Measurements from ENCODE around the gene KDM4B.

KDM4B gene

GRCh38 chr19:5091018-5091683 is 122.2 kb downstream of the KDM4B start:
- no peak for DNase-seq (ENCODE audit: low spot score)

GRCh38 chr19:5091684-5092480 is 123.0 kb downstream of the KDM4B start:
- no peak for DNase-seq (ENCODE audit: low spot score)

- DNase-seq (ENCODE audit: low spot score) = no peak
Measured at GRCh38 chr19:5092481-5092843, 123.5 kb downstream of the KDM4B start.

GRCh38 chr19:5093297-5093928 is 124.5 kb downstream of the KDM4B start:
- no peak for DNase-seq (ENCODE audit: low spot score)

- no peak for DNase-seq (ENCODE audit: low spot score)
Measured at GRCh38 chr19:5093948-5094718, 125.2 kb downstream of the KDM4B start.

GRCh38 chr19:5094768-5095567 is 126.1 kb downstream of the KDM4B start:
- no peak for DNase-seq (ENCODE audit: low spot score)

GRCh38 chr19:5095568-5095850 is 126.6 kb downstream of the KDM4B start:
- DNase-seq (ENCODE audit: low spot score) = no peak

- DNase-seq (ENCODE audit: low spot score) = no peak
Measured at GRCh38 chr19:5096536-5096935, 127.6 kb downstream of the KDM4B start.

GRCh38 chr19:5097331-5097930 is 128.5 kb downstream of the KDM4B start:
- no peak for DNase-seq (ENCODE audit: low spot score)

- DNase-seq (ENCODE audit: low spot score) = no peak
Measured at GRCh38 chr19:5097959-5098623, 129.2 kb downstream of the KDM4B start.

GRCh38 chr19:5098646-5099045 is 129.7 kb downstream of the KDM4B start:
- no peak for DNase-seq (ENCODE audit: low spot score)

GRCh38 chr19:5099701-5100221 is 130.8 kb downstream of the KDM4B start:
- DNase-seq (ENCODE audit: low spot score) = no peak

GRCh38 chr19:5101871-5102270 is 133.0 kb downstream of the KDM4B start:
- no peak for DNase-seq (ENCODE audit: low spot score)

- DNase-seq (ENCODE audit: low spot score) = no peak
Measured at GRCh38 chr19:5102520-5102919, 133.6 kb downstream of the KDM4B start.

- no peak for DNase-seq (ENCODE audit: low spot score)
Measured at GRCh38 chr19:5103061-5103701, 134.3 kb downstream of the KDM4B start.

GRCh38 chr19:5103812-5104410 is 135.0 kb downstream of the KDM4B start:
- DNase-seq (ENCODE audit: low spot score) = no peak

- DNase-seq (ENCODE audit: low spot score) = peak; percentile 44
Measured at GRCh38 chr19:5104871-5105351, 136.0 kb downstream of the KDM4B start.

GRCh38 chr19:5106191-5106726 is 137.3 kb downstream of the KDM4B start:
- no peak for DNase-seq (ENCODE audit: low spot score)

GRCh38 chr19:5106971-5107370 is 138.1 kb downstream of the KDM4B start:
- DNase-seq (ENCODE audit: low spot score) = no peak

Data from HuH-7.5 (cell line).